GM13977 (cell line): Measurements from ENCODE around the gene MUC6.
A peak's percentile ranks its signal among the peaks of the same experiment; 100 is the strongest.

Experiments used
- DNase-seq: peaks from one replicate; pipeline ENCODE4 v3.0.0; 2012; ENCODE audit warnings: low spot score
- CTCF ChIP-seq: IDR thresholded peaks from 2 replicates; pipeline ENCODE4 v1.5.1; 2012; ENCODE audit warnings: mild to moderate bottlenecking, control low read depth; ENCODE audit not compliant: insufficient read depth; ENCODE audit errors: extremely low read depth, missing control alignments
- in situ Hi-C: fragments of 300-500 bp; cut with MboI; formaldehyde crosslinking; loops from one replicate; pipeline ENCODE4 v1.12.0; 2022; ENCODE audit warnings: low sequenced_read_pairs, low pct_unique_long_range_greater_than_20kb, mixed read lengths, inconsistent platforms; ENCODE audit not compliant: unreplicated experiment

Gene MUC6

GRCh38 chr11:1030556-1030955, 6.0 kb downstream of the MUC6 start:
- no peak for DNase-seq
- in situ Hi-C loops: no loop called here
- TF ChIP-seq CTCF: no peak

GRCh38 chr11:1030086-1030485, 6.4 kb downstream of the MUC6 start:
- no peak for TF ChIP-seq CTCF
- in situ Hi-C loops: no loop called here
- no peak for DNase-seq

GRCh38 chr11:1029654-1030053, 6.9 kb downstream of the MUC6 start:
- DNase-seq: no peak
- TF ChIP-seq CTCF: peak; percentile 4
- in situ Hi-C loops: no loop called here

- DNase-seq: no peak
- in situ Hi-C loops: no loop called here
- no peak for TF ChIP-seq CTCF
Measured at GRCh38 chr11:1029051-1029450, 7.5 kb downstream of the MUC6 start.

GRCh38 chr11:1028616-1029015, 7.9 kb downstream of the MUC6 start:
- DNase-seq: no peak
- no peak for TF ChIP-seq CTCF
- in situ Hi-C loops: no loop called here

GRCh38 chr11:1028291-1028540, 8.3 kb downstream of the MUC6 start:
- no peak for DNase-seq
- TF ChIP-seq CTCF: no peak
- in situ Hi-C loops: no loop called here
